DMS 273 (cell line): ENCODE measurements around the gene AUTS2.

Experiments used
- DNase-seq: peaks from one replicate; lab custom pipeline; 2025; ENCODE audit not compliant: unreplicated experiment; lab: John Stamatoyannopoulos, UW

AUTS2 gene

DNA sequence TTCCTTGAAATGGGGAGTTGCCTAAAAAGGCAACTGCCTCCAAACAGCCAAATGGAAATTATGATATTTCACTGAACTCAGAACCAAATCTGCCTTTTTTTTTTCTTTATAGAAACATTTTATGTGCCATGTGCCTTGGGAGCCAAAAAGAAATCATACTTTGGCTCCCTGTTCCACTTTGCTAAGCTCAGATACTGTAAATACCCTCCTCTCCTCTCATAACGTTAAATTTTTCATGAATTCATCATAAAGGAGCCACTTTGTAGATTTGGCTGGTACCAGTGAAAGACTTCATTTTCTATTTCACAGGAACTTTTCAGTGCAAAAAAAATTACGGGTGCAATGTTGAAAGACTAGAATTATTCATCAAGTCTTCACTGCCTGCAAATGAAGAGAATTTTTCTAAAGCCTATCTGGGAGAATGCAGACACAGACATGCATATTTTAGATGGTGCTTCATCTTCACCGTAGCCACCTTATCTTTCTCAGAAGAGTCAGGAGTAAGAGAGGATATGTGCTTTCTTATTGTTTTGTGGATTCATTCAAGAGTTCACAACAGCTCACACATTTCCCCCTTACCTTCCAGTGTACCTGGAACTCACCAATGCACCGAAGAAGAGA lies 791.4 kb downstream of the AUTS2 start:
- DNase-seq = no peak

- DNase-seq = no peak
Observed at GRCh38 chr7:70390251-70390650, 792.0 kb downstream of the AUTS2 start.

GRCh38 chr7:70392256-70392876 lies 794.1 kb downstream of the AUTS2 start:
- peak; percentile 72 for DNase-seq

GRCh38 chr7:70392877-70393435 lies 794.7 kb downstream of the AUTS2 start:
- DNase-seq = peak; percentile 91

DNA sequence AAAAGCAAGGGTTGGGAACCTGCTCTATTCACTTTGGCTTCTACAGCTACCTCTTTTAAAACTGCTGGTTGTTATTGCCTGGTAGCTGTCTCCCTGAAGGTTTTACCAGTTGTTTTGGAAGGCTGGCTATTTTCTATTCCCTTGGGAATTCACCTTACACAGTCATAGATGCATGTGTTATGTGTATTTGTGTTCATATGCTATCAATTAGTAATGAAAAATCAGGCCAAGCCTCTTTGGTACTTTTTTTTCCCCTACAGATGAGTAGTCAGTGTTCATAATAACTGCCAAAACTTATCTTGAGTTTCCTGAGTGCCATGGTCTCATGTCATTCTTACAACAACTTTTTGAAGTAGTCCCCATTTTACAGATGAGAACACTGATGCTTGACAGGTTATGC lies 795.7 kb downstream of the AUTS2 start:
- no peak for DNase-seq

DNA sequence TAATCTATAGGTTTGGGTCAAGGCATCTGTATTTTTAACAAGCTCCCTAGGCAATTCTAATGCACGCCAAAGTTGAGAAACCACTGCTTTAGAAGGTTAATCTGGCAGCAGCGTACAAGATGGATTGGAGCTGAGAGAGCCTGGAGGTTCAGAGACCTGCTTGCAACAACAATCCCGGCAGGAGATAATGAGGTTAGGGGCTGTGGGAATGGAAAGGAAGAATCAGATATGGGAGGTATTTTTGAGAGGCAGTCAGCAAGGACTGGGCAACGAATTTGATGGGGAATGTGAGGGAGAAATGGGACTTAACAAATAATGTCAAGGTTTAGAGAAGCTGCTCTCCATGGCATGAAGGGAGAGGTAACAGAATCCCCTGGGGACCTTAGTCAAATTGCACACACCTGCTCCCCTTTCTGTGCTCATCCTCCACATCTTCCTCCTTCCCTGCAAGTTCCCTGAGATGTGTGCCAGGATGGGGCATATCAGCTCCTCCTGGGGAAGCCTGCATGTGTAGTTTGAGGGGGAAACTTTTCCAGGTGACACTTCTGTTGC lies 802.6 kb downstream of the AUTS2 start:
- DNase-seq = peak; percentile 34

GRCh38 chr7:70402069-70402468 lies 803.8 kb downstream of the AUTS2 start:
- DNase-seq = no peak

DNA sequence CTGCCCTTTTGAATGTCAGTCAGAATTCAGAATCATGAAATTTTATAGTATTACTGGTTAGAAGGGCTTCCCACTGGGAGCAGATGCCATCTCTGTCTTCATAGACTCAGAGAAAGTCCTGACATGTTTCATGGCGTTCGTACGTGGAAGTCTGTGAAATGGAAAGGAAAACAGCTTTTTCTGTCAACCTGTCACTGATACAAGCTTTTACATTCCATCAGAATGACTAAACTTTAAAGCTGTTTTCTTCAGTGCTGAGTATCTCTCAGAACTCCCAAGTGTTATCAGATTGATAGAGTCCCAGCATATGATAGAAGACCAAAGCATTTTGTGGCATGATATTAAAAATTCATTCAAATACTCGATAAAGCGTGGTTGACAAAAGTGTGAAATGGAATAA lies 807.0 kb downstream of the AUTS2 start:
- peak; percentile 62 for DNase-seq

DNA sequence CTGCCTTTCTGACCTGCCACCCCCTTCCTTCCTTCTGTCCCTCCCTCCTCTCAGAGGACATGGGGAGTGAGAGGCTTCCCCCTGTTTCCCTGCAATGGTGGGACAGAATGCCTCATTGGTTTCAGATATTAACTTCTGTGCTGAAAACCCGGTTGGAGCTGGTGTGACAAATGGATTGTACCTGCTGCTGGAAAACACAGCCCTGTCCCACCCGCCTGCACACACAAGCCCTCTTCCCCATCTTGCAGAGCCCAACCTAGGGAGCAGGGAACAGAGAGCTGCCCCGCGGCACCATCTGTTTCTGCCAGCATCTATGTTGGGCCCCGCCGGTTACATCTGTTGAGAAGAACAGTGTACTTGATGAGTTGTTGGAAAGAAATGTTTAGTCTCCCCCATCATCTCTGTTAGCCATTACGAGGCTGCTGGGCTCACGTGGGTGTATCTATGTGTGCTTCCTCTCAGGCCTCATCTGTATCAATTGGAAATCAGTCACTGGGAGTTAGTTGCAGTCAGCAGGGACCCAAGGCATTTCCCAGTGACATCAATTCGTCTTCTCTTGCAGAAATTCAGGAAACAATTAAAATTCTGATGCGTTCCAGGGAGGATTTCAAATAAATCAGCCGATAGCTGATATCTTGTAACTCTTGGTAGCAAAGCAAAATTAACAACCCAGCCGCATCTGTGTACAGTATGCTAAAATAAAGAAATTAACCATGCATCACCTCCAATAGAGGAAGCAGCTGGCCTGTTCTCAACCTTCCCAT lies 808.1 kb downstream of the AUTS2 start:
- DNase-seq = peak; percentile 99

DNA sequence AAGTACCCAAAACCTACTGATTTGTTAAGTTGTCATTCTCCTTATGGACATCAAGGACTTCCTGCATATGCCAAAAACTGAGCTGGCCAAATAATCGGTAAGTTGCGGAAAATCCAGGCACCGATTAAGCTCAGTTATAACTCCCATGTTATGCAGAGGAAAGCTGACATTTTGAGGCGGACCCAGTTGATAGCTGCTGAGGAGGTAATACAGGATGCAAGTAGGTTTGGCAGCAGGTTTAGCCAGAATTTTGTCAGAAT lies 808.6 kb downstream of the AUTS2 start:
- no peak for DNase-seq

GRCh38 chr7:70408477-70408876 lies 810.2 kb downstream of the AUTS2 start:
- DNase-seq = no peak

GRCh38 chr7:70408891-70409290 lies 810.6 kb downstream of the AUTS2 start:
- DNase-seq = no peak

DNA sequence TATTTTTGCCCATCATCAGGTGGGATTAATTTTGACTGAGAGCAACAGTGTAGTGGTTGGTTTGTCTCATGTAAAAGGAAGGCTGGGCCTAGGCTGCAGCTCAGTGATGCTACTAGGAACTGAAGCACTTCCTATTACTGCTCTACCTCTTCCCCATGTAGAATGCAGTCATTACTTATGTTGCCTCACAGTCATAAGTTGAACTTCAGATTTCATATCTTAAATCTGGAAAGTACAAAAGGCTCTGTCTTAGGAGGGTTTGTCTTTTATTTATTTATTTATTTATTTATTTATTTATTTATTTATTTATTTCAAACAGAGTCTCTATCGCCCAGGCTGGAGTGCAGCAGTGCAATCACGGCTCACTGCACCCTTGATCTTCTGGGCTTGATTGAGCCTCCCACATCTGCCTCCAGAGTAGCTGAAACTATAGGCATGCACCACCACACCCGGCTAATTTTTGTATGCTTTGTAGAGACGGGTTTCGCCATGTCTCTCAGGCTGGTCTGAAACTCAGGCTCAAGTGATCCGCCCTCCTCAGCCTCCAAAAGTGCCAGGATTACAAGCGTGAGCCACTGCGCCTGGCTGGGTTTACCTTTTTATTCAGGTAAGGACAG lies 812.0 kb downstream of the AUTS2 start:
- no peak for DNase-seq

DNA sequence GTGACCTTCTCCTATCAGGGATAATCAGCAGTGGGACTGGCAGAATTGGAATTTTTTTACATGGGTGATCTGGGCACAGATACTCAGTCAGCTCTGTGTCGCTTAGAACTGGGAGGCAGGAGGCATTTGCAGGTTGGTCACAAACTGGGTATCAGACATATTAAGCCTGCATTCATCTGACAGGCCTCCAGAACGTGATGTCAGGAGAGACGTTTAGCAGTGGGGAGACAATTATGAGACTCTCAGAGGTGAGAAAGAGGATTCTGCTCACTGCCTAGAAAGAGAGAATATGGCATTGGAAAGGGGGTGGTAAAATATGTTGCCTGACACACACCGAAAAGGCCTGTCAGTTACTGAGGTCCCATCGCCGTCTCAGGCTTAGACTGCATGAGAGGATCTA lies 816.1 kb downstream of the AUTS2 start:
- no peak for DNase-seq

- no peak for DNase-seq
Observed at GRCh38 chr7:70415179-70415972, 817.1 kb downstream of the AUTS2 start.

DNA sequence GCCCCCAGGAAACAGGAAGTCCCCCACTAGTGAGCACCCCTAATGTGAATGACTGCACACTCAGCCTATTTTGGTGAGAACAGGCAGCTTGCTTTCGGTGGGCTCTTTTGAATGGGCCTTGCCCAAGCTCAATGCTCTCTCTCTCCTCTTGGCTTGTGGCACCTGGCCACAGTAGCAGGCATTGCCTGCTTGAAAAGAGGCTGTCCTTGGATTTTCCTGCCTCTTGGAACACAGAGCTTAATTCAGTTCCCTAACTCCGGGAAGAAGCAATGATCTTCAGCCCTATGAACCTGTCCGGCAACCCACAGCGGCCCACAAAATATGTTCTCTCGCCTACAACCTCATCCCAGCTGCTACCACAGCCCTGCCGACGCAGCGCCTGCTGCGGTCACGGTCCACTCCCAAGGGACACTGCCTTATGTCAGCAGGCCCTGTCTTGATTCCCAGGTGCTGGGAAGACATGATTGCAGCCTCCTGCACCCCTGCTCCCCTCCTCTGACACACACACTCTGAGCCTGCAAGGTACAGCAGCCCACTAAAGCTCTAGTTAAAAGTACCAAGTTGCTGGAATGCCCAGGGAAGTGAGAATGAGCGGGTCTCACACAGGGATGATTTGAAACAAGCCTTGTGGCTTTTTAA lies 818.2 kb downstream of the AUTS2 start:
- DNase-seq = peak; percentile 97

- peak; percentile 97 for DNase-seq
Observed at GRCh38 chr7:70416986-70417655, 818.8 kb downstream of the AUTS2 start.

- DNase-seq = peak; percentile 52
Observed at GRCh38 chr7:70419526-70420380, 821.5 kb downstream of the AUTS2 start.

GRCh38 chr7:70420381-70420662 lies 822.0 kb downstream of the AUTS2 start:
- no peak for DNase-seq
